Motor neuron (in vitro differentiated cells): ENCODE data around the gene ZFAND6. TPM values are rescaled to one million over a fixed set of nuclear protein-coding genes. Genes with fewer than 3 reads are reported as not detected.
"Not testable (repeated sequence)": the region's sequence is repeated elsewhere in the genome, so short reads cannot be mapped to it uniquely, and the experiment has no call there.

Source experiments
- ATAC-seq, 8 experiments: fragments of 200-7000 bp; cut with Tn5 transposase; replicated peaks in 6 of 8; 2 replicates each; pipeline ENCODE4 v1.8.0; 2021; ENCODE audit warnings: mild to moderate bottlenecking in 8 of 8, moderate library complexity in 8 of 8
- H3K27ac ChIP-seq, 2 donors: fragments of 250-450 bp; sonication (Bioruptor Pico); 2 replicates each; pipeline ENCODE4 v1.9.0; 2021; ENCODE audit warnings: antibody characterized with exemption in 2 of 2, mild to moderate bottlenecking in 2 of 2, moderate library complexity in 1 of 2
- H3K4me1 ChIP-seq, 2 donors: fragments of 250-450 bp; sonication (Bioruptor Pico); replicated peaks in 1 of 2; 2 replicates each; pipeline ENCODE4 v1.6.1; 2021; ENCODE audit warnings: antibody characterized with exemption in 2 of 2, mild to moderate bottlenecking in 2 of 2, moderate library complexity in 1 of 2
- H3K4me3 ChIP-seq, 5 donors: fragments of 250-450 bp; sonication (Bioruptor Pico); 2 replicates each; pipeline ENCODE4 v1.9.0; 2021; ENCODE audit warnings: antibody characterized with exemption in 5 of 5, mild to moderate bottlenecking in 5 of 5, moderate library complexity in 4 of 5
- WGBS, 10 experiments: fragments of 450-650 bp; shearing (Covaris generic); methylation state at CpG; one replicate each; pipeline ENCODE4 v1.0.0; 2022; 5-methylcytosine and 5-hydroxymethylcytosine counted together
- in situ Hi-C, 9 experiments: fragments of 400-800 bp; cut with MboI; loops; one replicate each; pipeline ENCODE4 v1.15.0; 2021; ENCODE audit warnings: low sequenced_read_pairs in 9 of 9, low pct_unique_long_range_greater_than_20kb in 2 of 9; ENCODE audit not compliant: unreplicated experiment in 9 of 9
- total RNA-seq, 8 experiments: library from RNA; unstranded; fragments of 300-600 nt; gene quantifications; 2 replicates each; pipeline versions ENCODE4 v1.2.3 to v1.2.4, GENCODE V29; 2022

ZFAND6 gene
- 100 to 1,000 TPM in 7 of 8 experiments, 10 to 100 TPM in 1; 92.4 to 235 (median 127) TPM for total RNA-seq

- 0 to 4% (median 0%) methylated on average over 3 to 10 of the region's 74 CpGs; no CpG with 5 or more reads in 4 of the 10 experiments for WGBS, 10 experiments
- H3K27ac ChIP-seq = peak within 1 kb of the TSS; percentile 34 to 72
- peak; percentile 85 to 93 (median 91) for ATAC-seq
Measured at GRCh38 chr15:80058851-80059785, at the start of gene ZFAND6. ZFAND6 (plus strand) TSS chr15:80059676; CDS start chr15:80120345, 60,669 bp downstream.

GRCh38 chr15:80010131-80010673 is 49.3 kb upstream of the ZFAND6 start:
- ATAC-seq = peak in 2 of 8 experiments; percentile 23 to 47
- Histone ChIP-seq H3K27ac (no peak overlapping the region), H3K4me3 (no peak overlapping the region), H3K4me1 (no peaks in the 10 kb centered on the region)
- in situ Hi-C loops = no loop called here
- WGBS, 10 experiments = 30 to 89% (median 55%) methylated on average over 1 to 4 of the region's 6 CpGs; no CpG with 5 or more reads in 2 of the 10 experiments

More at GRCh38 chr15:80058851-80059785, at the start of gene ZFAND6:
- in situ Hi-C loops = no loop called here
- H3K4me1 ChIP-seq = peaks cover 0 to 10% of the 10 kb centered on the region in 2 donors
- H3K4me3 ChIP-seq = peak within 1 kb of the TSS; percentile 70 to 88 (median 84)

- 17 to 92% (median 78%) methylated on average over 3 to 6 of the region's 9 CpGs; no CpG with 5 or more reads in 2 of the 10 experiments for WGBS, 10 experiments
- H3K4me1 ChIP-seq = not testable (repeated sequence)
Measured at GRCh38 chr15:80011041-80011523, 48.4 kb upstream of the ZFAND6 start.

GRCh38 chr15:80011596-80011995 is 47.9 kb upstream of the ZFAND6 start:
- WGBS, 10 experiments = 15 to 100% (median 86%) methylated on average over 2 to 3 of the region's 3 CpGs
- Histone ChIP-seq H3K27ac (no peak overlapping the region), H3K4me3 (no peak overlapping the region), H3K4me1 (no peaks in the 10 kb centered on the region)
- ATAC-seq = no peak
- in situ Hi-C loops = no loop called here

More at GRCh38 chr15:80011041-80011523, 48.4 kb upstream of the ZFAND6 start:
- H3K27ac ChIP-seq, H3K4me3 ChIP-seq, in situ Hi-C loops: not testable (repeated sequence)
- peak in 3 of 8 experiments; percentile 34 to 95 (median 86) for ATAC-seq

- no peak overlapping the region for H3K4me3 ChIP-seq
- 60 to 100% (median 71%) methylated on average over 1 to 6 of the region's 6 CpGs for WGBS, 10 experiments
- in situ Hi-C loops = no loop called here
- ATAC-seq = no peak
- H3K27ac ChIP-seq = no peak overlapping the region
- no peaks in the 10 kb centered on the region for H3K4me1 ChIP-seq
Measured at GRCh38 chr15:80012060-80012726, 47.3 kb upstream of the ZFAND6 start.

- 93 to 100% (median 98%) methylated on average over 1 to 4 of the region's 7 CpGs; no CpG with 5 or more reads in 2 of the 10 experiments for WGBS, 10 experiments
- H3K4me3 ChIP-seq, in situ Hi-C loops, ATAC-seq, H3K27ac ChIP-seq, H3K4me1 ChIP-seq: not testable (repeated sequence)
Measured at GRCh38 chr15:80014186-80014585, 45.3 kb upstream of the ZFAND6 start.

- H3K27ac ChIP-seq = no peak overlapping the region
- H3K4me1 ChIP-seq = no peaks in the 10 kb centered on the region
- 17 to 100% (median 82%) methylated on average over 1 to 2 of the region's 2 CpGs; no CpG with 5 or more reads in 2 of the 10 experiments for WGBS, 10 experiments
- no peak for ATAC-seq
- in situ Hi-C loops = no loop called here
- H3K4me3 ChIP-seq = no peak overlapping the region
Measured at GRCh38 chr15:80015156-80015555, 44.3 kb upstream of the ZFAND6 start.

GRCh38 chr15:80016506-80016905 is 43.0 kb upstream of the ZFAND6 start:
- H3K27ac ChIP-seq, ATAC-seq, H3K4me3 ChIP-seq, H3K4me1 ChIP-seq, in situ Hi-C loops: not testable (repeated sequence)
- WGBS, 10 experiments = 89% methylated on average over 5 of the region's 27 CpGs; no CpG with 5 or more reads in 9 of the 10 experiments

GRCh38 chr15:80017139-80017538 is 42.3 kb upstream of the ZFAND6 start:
- H3K4me1 ChIP-seq, H3K4me3 ChIP-seq, ATAC-seq, H3K27ac ChIP-seq, in situ Hi-C loops: not testable (repeated sequence)
- 20 to 100% (median 85%) methylated on average over 1 to 6 of the region's 8 CpGs; no CpG with 5 or more reads in 4 of the 10 experiments for WGBS, 10 experiments

GRCh38 chr15:80019168-80019745 is 40.2 kb upstream of the ZFAND6 start:
- Histone ChIP-seq H3K4me1 (no peaks in the 10 kb centered on the region), H3K4me3 (no peak overlapping the region), H3K27ac (no peak overlapping the region)
- WGBS, 10 experiments = 60 to 100% (median 89%) methylated on average over 1 to 8 of the region's 8 CpGs; no CpG with 5 or more reads in 1 of the 10 experiments
- ATAC-seq = no peak
- in situ Hi-C loops = no loop called here

- 0 to 96% (median 84%) methylated on average over 2 to 6 of the region's 6 CpGs for WGBS, 10 experiments
Measured at GRCh38 chr15:80020149-80020548, 39.3 kb upstream of the ZFAND6 start.

GRCh38 chr15:80020731-80021130 is 38.7 kb upstream of the ZFAND6 start:
- no peak overlapping the region for H3K4me3 ChIP-seq
- no peak for ATAC-seq
- 67 to 100% (median 89%) methylated on average over 1 to 3 of the region's 3 CpGs; no CpG with 5 or more reads in 2 of the 10 experiments for WGBS, 10 experiments
- H3K4me1 ChIP-seq = no peaks in the 10 kb centered on the region
- in situ Hi-C loops = no loop called here
- H3K27ac ChIP-seq = no peak overlapping the region

More at GRCh38 chr15:80020149-80020548, 39.3 kb upstream of the ZFAND6 start:
- ATAC-seq = peak in 3 of 8 experiments; percentile 98 to 99 (median 99)
- in situ Hi-C loops, H3K4me3 ChIP-seq, H3K27ac ChIP-seq, H3K4me1 ChIP-seq: not testable (repeated sequence)
